Activated B cell treated with CpG ODN at 0.5 μM for 24 hours (primary cell): ENCODE results near the gene NHS. TPM values are rescaled to one million over a fixed set of nuclear protein-coding genes. Genes with fewer than 3 reads are reported as not detected.

Experiments used
- ATAC-seq: fragments of 200-7000 bp; cut with Tn5 transposase; one replicate; pipeline ENCODE4 v1.10.0; 2021; ENCODE audit warnings: low read depth, mild to moderate bottlenecking, moderate library complexity
- CTCF ChIA-PET: fragments of 350-600 bp; sonication (Branson Sonifier 250); formaldehyde crosslinking; loops from one replicate; lab custom pipeline; 2021; ENCODE audit warnings: antibody characterized with exemption; lab: Charles Lee
- POLR2A ChIA-PET: fragments of 350-600 bp; sonication (Branson Sonifier 250); formaldehyde crosslinking; loops from one replicate; lab custom pipeline; 2021; ENCODE audit warnings: antibody characterized with exemption; lab: Charles Lee
- DNase-seq: peaks from one replicate; pipeline ENCODE4 v3.0.0; 2022
- H3K27ac Mint-ChIP-seq: one replicate; pipeline ENCODE4 v1.8.0; 2020; ENCODE audit warnings: mixed read lengths
- H3K27me3 Mint-ChIP-seq: one replicate; pipeline ENCODE4 v1.8.0; 2021; ENCODE audit warnings: mixed read lengths
- H3K36me3 Mint-ChIP-seq: one replicate; pipeline ENCODE4 v1.8.0; 2021; ENCODE audit warnings: low read depth, mixed read lengths
- H3K4me1 Mint-ChIP-seq: one replicate; pipeline ENCODE4 v1.8.0; 2021; ENCODE audit warnings: mixed read lengths
- H3K4me3 Mint-ChIP-seq: one replicate; pipeline ENCODE4 v1.8.0; 2020; ENCODE audit warnings: mild to moderate bottlenecking, mixed read lengths
- H3K9me3 Mint-ChIP-seq: one replicate; pipeline ENCODE4 v1.8.0; 2020; ENCODE audit warnings: mixed read lengths
- CTCF ChIP-seq: fragments of 200-600 bp; IDR thresholded peaks from one replicate; pipeline ENCODE4 v1.8.0; 2022; ENCODE audit warnings: antibody characterized with exemption, mild to moderate bottlenecking
- intact Hi-C: fragments of 100-400 bp; cut with micrococcal nuclease; formaldehyde crosslinking; loops from one replicate; pipeline ENCODE4 v1.15.1; 2024
- total RNA-seq: library from RNA; stranded (reverse); gene quantifications from 2 replicates; pipeline ENCODE4 v1.2.3, GENCODE V29; 2022

The NHS gene
- total RNA-seq, 1 donor from 2014 or later, result not detected

DNA sequence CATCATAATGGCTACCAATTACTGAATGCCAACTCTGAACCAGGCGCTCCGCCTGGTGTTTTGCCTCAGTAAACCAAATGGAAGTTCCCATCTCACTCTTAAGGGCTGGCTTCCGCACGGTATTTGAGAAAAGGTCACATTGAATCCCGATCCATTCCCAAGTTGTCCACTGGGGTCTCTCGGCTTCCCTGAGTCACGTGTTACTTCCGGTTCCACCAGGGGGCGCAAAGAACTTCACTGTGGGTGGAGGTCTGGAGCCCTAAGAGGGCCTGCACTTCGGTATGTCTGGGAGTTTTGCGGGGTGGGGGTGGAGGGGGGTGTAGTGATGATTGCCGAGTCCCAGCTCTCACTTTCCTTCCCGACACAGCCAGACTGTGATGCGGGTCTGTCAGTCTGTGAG lies 13.4 kb upstream of the NHS start:
- no peak for TF ChIP-seq CTCF
- ChIA-PET POLR2A (no interaction called here), CTCF (no interaction called here)
- DNase-seq, result no peak
- Mint-ChIP-seq H3K9me3 (no peaks in the 10 kb centered on the region), H3K27ac (no peak overlapping the region), H3K4me3 (no peak overlapping the region), H3K27me3 (no peaks in the 10 kb centered on the region), H3K36me3 (no peaks in the 10 kb centered on the region), H3K4me1 (no peaks in the 10 kb centered on the region)
- intact Hi-C loops, result no loop called here
- no peak for ATAC-seq

GRCh38 chrX:17368002-17368401 lies 7.0 kb upstream of the NHS start:
- ATAC-seq (no peak), DNase-seq (no peak)
- intact Hi-C loops, result no loop called here
- H3K4me3 Mint-ChIP-seq, result no peak overlapping the region
- no peaks in the 10 kb centered on the region for H3K36me3 Mint-ChIP-seq
- POLR2A ChIA-PET, result no interaction called here
- H3K27me3 Mint-ChIP-seq, result no peaks in the 10 kb centered on the region
- no peaks in the 10 kb centered on the region for H3K4me1 Mint-ChIP-seq
- no peak for TF ChIP-seq CTCF
- H3K9me3 Mint-ChIP-seq, result no peaks in the 10 kb centered on the region
- H3K27ac Mint-ChIP-seq, result no peak overlapping the region
- CTCF ChIA-PET, result no interaction called here

GRCh38 chrX:17369309-17369708 lies 5.7 kb upstream of the NHS start:
- ChIA-PET CTCF (no interaction called here), POLR2A (no interaction called here)
- no peaks in the 10 kb centered on the region for H3K9me3 Mint-ChIP-seq
- H3K4me3 Mint-ChIP-seq, result no peak overlapping the region
- TF ChIP-seq CTCF, result no peak
- no peaks in the 10 kb centered on the region for H3K4me1 Mint-ChIP-seq
- ATAC-seq, result no peak
- no peak for DNase-seq
- peaks cover 2% of the 10 kb centered on the region for H3K27me3 Mint-ChIP-seq
- H3K36me3 Mint-ChIP-seq, result no peaks in the 10 kb centered on the region
- intact Hi-C loops, result no loop called here
- H3K27ac Mint-ChIP-seq, result no peak overlapping the region

GRCh38 chrX:17370191-17370590 lies 4.8 kb upstream of the NHS start:
- DNase-seq (no peak), ATAC-seq (no peak)
- Mint-ChIP-seq H3K27ac (no peak overlapping the region), H3K4me3 (no peak overlapping the region), H3K9me3 (no peaks in the 10 kb centered on the region), H3K4me1 (no peaks in the 10 kb centered on the region), H3K36me3 (no peaks in the 10 kb centered on the region), H3K27me3 (peaks cover 5% of the 10 kb centered on the region)
- POLR2A ChIA-PET, result no interaction called here
- CTCF ChIA-PET, result no interaction called here
- intact Hi-C loops, result no loop called here
- no peak for TF ChIP-seq CTCF

GRCh38 chrX:17372052-17372451 lies 2.9 kb upstream of the NHS start:
- no peak overlapping the region for H3K4me3 Mint-ChIP-seq
- no peak overlapping the region for H3K27ac Mint-ChIP-seq
- H3K4me1 Mint-ChIP-seq, result no peaks in the 10 kb centered on the region
- CTCF ChIA-PET, result no interaction called here
- no peak for TF ChIP-seq CTCF
- no peak for ATAC-seq
- no peaks in the 10 kb centered on the region for H3K36me3 Mint-ChIP-seq
- DNase-seq, result no peak
- intact Hi-C loops, result no loop called here
- H3K9me3 Mint-ChIP-seq, result no peaks in the 10 kb centered on the region
- peaks cover 6% of the 10 kb centered on the region for H3K27me3 Mint-ChIP-seq
- POLR2A ChIA-PET, result no interaction called here
